Measurements from ENCODE around the gene C7orf57. TPM values are rescaled to one million over a fixed set of nuclear protein-coding genes. Genes with fewer than 3 reads are reported as not detected.
"Not testable (repeated sequence)": the region's sequence is repeated elsewhere in the genome, so short reads cannot be mapped to it uniquely, and the experiment has no call there.

C7orf57 gene
- total and polyA plus RNA-seq, 2 donors (not counting 3 experiments of a cell fraction or from before 2014, with no cell fraction given) = not detected

- H3K79me2 ChIP-seq (ENCODE audit: control insufficient read depth, insufficient read depth, low read length) = no peaks in the 10 kb centered on the region
- H3K9me3 ChIP-seq (replicated peaks; ENCODE audit: control insufficient read depth, insufficient read depth, low read length) = no peaks in the 10 kb centered on the region
- H2AFZ ChIP-seq (ENCODE audit: low read depth, low read length) = no peak overlapping the region
- BruUV-seq (replicated peaks) = no TSS peak
- H3K36me3 ChIP-seq (ENCODE audit: control insufficient read depth in 2 of 2, extremely low read depth in 1 of 2, insufficient read depth in 2 of 2, low read length in 2 of 2) = no peaks in the 10 kb centered on the region
- no peak for TF ChIP-seq MAX (IDR thresholded peaks at IDR 0.05; ENCODE audit: insufficient read depth, insufficient read length)
- no peak for TF ChIP-seq CTCF (IDR thresholded peaks at IDR 0.05; ENCODE audit: extremely low read depth in 1 of 2, insufficient read depth in 1 of 2, low read depth in 1 of 2, low read length in 2 of 2)
- no peak overlapping the region for H3K27ac ChIP-seq (ENCODE audit: insufficient read depth, low read depth, low read length)
- no peak overlapping the region for H3K4me2 ChIP-seq (ENCODE audit: insufficient read depth, low read length)
- no peaks in the 10 kb centered on the region for H3K4me1 ChIP-seq (ENCODE audit: control insufficient read depth, extremely low read depth, insufficient read depth, low read length)
- DNase-seq (ENCODE audit: low read depth, low spot score) = no peak
- peaks cover 0 to 4% of the 10 kb centered on the region in 2 experiments for H3K27me3 ChIP-seq (ENCODE audit: control insufficient read depth in 2 of 2, insufficient read depth in 2 of 2, low read length in 2 of 2)
- no peaks in the 10 kb centered on the region for H4K20me1 ChIP-seq (replicated peaks; ENCODE audit: control insufficient read depth, extremely low read depth, insufficient read depth, low read length)
- H3K9ac ChIP-seq (replicated peaks; ENCODE audit: extremely low read depth, insufficient read depth, low read length) = no peak overlapping the region
- dilution Hi-C loops (cut with MboI; ENCODE audit: extremely low pct_ligation_motif_present, low sequenced_read_pairs) = no loop called here
- intact Hi-C loops (cut with micrococcal nuclease) = no loop called here
- FAIRE-seq = no peak
- no peaks in the 10 kb centered on the region for H3K9me1 ChIP-seq (replicated peaks; ENCODE audit: control insufficient read depth, extremely low read depth, insufficient read depth, low read length)
- POLR2A ChIA-PET = no interaction called here
- H3K4me3 ChIP-seq (replicated peaks in 1 of 3; ENCODE audit: insufficient read depth in 1 of 3, low read depth in 1 of 3, low read length in 3 of 3) = no peak overlapping the region
- CTCF ChIA-PET = interaction anchor here (1.1 to 1.5 kb wide), 2 partner anchors 11 to 111 kb away, joined by 3 to 8 read pairs; no protein-coding TSS in a partner anchor
Observed at GRCh38 chr7:47999413-47999812, 35.9 kb upstream of the C7orf57 start.

- H3K79me2 ChIP-seq (ENCODE audit: control insufficient read depth, insufficient read depth, low read length); H3K4me2 ChIP-seq (ENCODE audit: insufficient read depth, low read length); H3K27ac ChIP-seq (ENCODE audit: insufficient read depth, low read depth, low read length); H3K9me3 ChIP-seq (replicated peaks; ENCODE audit: control insufficient read depth, insufficient read depth, low read length); BruUV-seq (replicated peaks); H4K20me1 ChIP-seq (replicated peaks; ENCODE audit: control insufficient read depth, extremely low read depth, insufficient read depth, low read length); H2AFZ ChIP-seq (ENCODE audit: low read depth, low read length); H3K27me3 ChIP-seq (ENCODE audit: control insufficient read depth in 2 of 2, insufficient read depth in 2 of 2, low read length in 2 of 2); H3K4me3 ChIP-seq (replicated peaks in 1 of 3; ENCODE audit: insufficient read depth in 1 of 3, low read depth in 1 of 3, low read length in 3 of 3); dilution Hi-C loops (cut with MboI; ENCODE audit: extremely low pct_ligation_motif_present, low sequenced_read_pairs); H3K4me1 ChIP-seq (ENCODE audit: control insufficient read depth, extremely low read depth, insufficient read depth, low read length); H3K9ac ChIP-seq (replicated peaks; ENCODE audit: extremely low read depth, insufficient read depth, low read length); H3K9me1 ChIP-seq (replicated peaks; ENCODE audit: control insufficient read depth, extremely low read depth, insufficient read depth, low read length); H3K36me3 ChIP-seq (ENCODE audit: control insufficient read depth in 2 of 2, extremely low read depth in 1 of 2, insufficient read depth in 2 of 2, low read length in 2 of 2); intact Hi-C loops (cut with micrococcal nuclease); POLR2A ChIA-PET; FAIRE-seq; DNase-seq (ENCODE audit: low read depth, low spot score): not testable (repeated sequence)
- CTCF ChIA-PET = interaction anchor here (0.7 to 1.6 kb wide), 4 partner anchors 9 to 110 kb away, joined by 3 to 10 read pairs (median 5); no protein-coding TSS in a partner anchor
Observed at GRCh38 chr7:48000164-48000563, 35.2 kb upstream of the C7orf57 start.
